ENCODE measurements around the gene TRIM7.

The TRIM7 gene

GRCh38 chr5:181195249-181195761 lies 9.7 kb downstream of the TRIM7 start:
- H3K27me3 Mint-ChIP-seq = peaks cover 4% of the 10 kb centered on the region
- no peak for ATAC-seq

GRCh38 chr5:181194489-181195248 lies 10.3 kb downstream of the TRIM7 start:
- Mint-ChIP-seq H3K36me3 (ENCODE audit: low read depth) (peaks cover 5% of the 10 kb centered on the region), H3K4me3 (no peak overlapping the region), H3K27me3 (peaks cover 2% of the 10 kb centered on the region), H3K9me3 (no peaks in the 10 kb centered on the region), H3K27ac (no peak overlapping the region), H3K4me1 (peaks cover 32% of the 10 kb centered on the region)
- ATAC-seq = no peak
- no peak for DNase-seq

More at GRCh38 chr5:181195249-181195761, 9.7 kb downstream of the TRIM7 start:
- no peak for DNase-seq
- no peak overlapping the region for H3K27ac Mint-ChIP-seq
- peaks cover 26% of the 10 kb centered on the region for H3K4me1 Mint-ChIP-seq
- H3K36me3 Mint-ChIP-seq (ENCODE audit: low read depth) = peaks cover 5% of the 10 kb centered on the region
- no peaks in the 10 kb centered on the region for H3K9me3 Mint-ChIP-seq
- H3K4me3 Mint-ChIP-seq = no peak overlapping the region

- Mint-ChIP-seq H3K9me3 (no peaks in the 10 kb centered on the region), H3K4me3 (peak overlapping the region; percentile 92), H3K27ac (no peak overlapping the region), H3K36me3 (ENCODE audit: low read depth) (peaks cover 8% of the 10 kb centered on the region), H3K4me1 (peaks cover 39% of the 10 kb centered on the region), H3K27me3 (peaks cover 6% of the 10 kb centered on the region)
- ATAC-seq (no peak), DNase-seq (no peak)
Observed at GRCh38 chr5:181193656-181194055, 11.3 kb downstream of the TRIM7 start.

- H3K36me3 Mint-ChIP-seq (ENCODE audit: low read depth) = peaks cover 13% of the 10 kb centered on the region
- H3K4me1 Mint-ChIP-seq = peaks cover 50% of the 10 kb centered on the region
- H3K9me3 Mint-ChIP-seq = no peaks in the 10 kb centered on the region
- ATAC-seq = no peak
- H3K4me3 Mint-ChIP-seq = peak overlapping the region; percentile 92
- H3K27ac Mint-ChIP-seq = peak overlapping the region; percentile 97
- peaks cover 10% of the 10 kb centered on the region for H3K27me3 Mint-ChIP-seq
- DNase-seq = no peak
Observed at GRCh38 chr5:181192337-181193046, 12.5 kb downstream of the TRIM7 start.

- peaks cover 11% of the 10 kb centered on the region for H3K27me3 Mint-ChIP-seq
Observed at GRCh38 chr5:181191526-181192336, 13.3 kb downstream of the TRIM7 start.

GRCh38 chr5:181190711-181191525 lies 14.1 kb downstream of the TRIM7 start:
- Mint-ChIP-seq H3K4me3 (peak overlapping the region; percentile 92), H3K36me3 (ENCODE audit: low read depth) (peaks cover 13% of the 10 kb centered on the region), H3K27ac (peak overlapping the region; percentile 99), H3K27me3 (peaks cover 11% of the 10 kb centered on the region), H3K9me3 (no peaks in the 10 kb centered on the region), H3K4me1 (peaks cover 57% of the 10 kb centered on the region)
- ATAC-seq = no peak
- peak; percentile 60 for DNase-seq

More at GRCh38 chr5:181191526-181192336, 13.3 kb downstream of the TRIM7 start:
- ATAC-seq (peak; percentile 45), DNase-seq (peak; percentile 94)
- H3K36me3 Mint-ChIP-seq (ENCODE audit: low read depth) = peaks cover 13% of the 10 kb centered on the region
- peak overlapping the region; percentile 97 for H3K27ac Mint-ChIP-seq
- no peaks in the 10 kb centered on the region for H3K9me3 Mint-ChIP-seq
- H3K4me1 Mint-ChIP-seq = peaks cover 55% of the 10 kb centered on the region
- H3K4me3 Mint-ChIP-seq = peak overlapping the region; percentile 92

GRCh38 chr5:181189962-181190710 lies 14.9 kb downstream of the TRIM7 start:
- peaks cover 57% of the 10 kb centered on the region for H3K4me1 Mint-ChIP-seq
- peaks cover 11% of the 10 kb centered on the region for H3K27me3 Mint-ChIP-seq
- peaks cover 13% of the 10 kb centered on the region for H3K36me3 Mint-ChIP-seq (ENCODE audit: low read depth)
- no peak for ATAC-seq
- peak; percentile 48 for DNase-seq
- H3K27ac Mint-ChIP-seq = peak overlapping the region; percentile 99
- no peaks in the 10 kb centered on the region for H3K9me3 Mint-ChIP-seq
- H3K4me3 Mint-ChIP-seq = peak overlapping the region; percentile 92

- ATAC-seq (peak; percentile 6), DNase-seq (peak; percentile 67)
- Mint-ChIP-seq H3K27ac (peak overlapping the region; percentile 99), H3K36me3 (ENCODE audit: low read depth) (peaks cover 13% of the 10 kb centered on the region), H3K4me1 (peaks cover 62% of the 10 kb centered on the region), H3K4me3 (peak overlapping the region; percentile 92), H3K27me3 (peaks cover 11% of the 10 kb centered on the region), H3K9me3 (no peaks in the 10 kb centered on the region)
Observed at GRCh38 chr5:181189363-181189961, 15.5 kb downstream of the TRIM7 start.

GRCh38 chr5:181188700-181189362 lies 16.2 kb downstream of the TRIM7 start:
- DNase-seq (peak; percentile 83), ATAC-seq (peak; percentile 2)
- H3K27me3 Mint-ChIP-seq = peaks cover 11% of the 10 kb centered on the region
- peaks cover 13% of the 10 kb centered on the region for H3K36me3 Mint-ChIP-seq (ENCODE audit: low read depth)
- peaks cover 67% of the 10 kb centered on the region for H3K4me1 Mint-ChIP-seq
- peak overlapping the region; percentile 92 for H3K4me3 Mint-ChIP-seq
- peak overlapping the region; percentile 99 for H3K27ac Mint-ChIP-seq
- no peaks in the 10 kb centered on the region for H3K9me3 Mint-ChIP-seq

GRCh38 chr5:181187500-181188213 lies 17.3 kb downstream of the TRIM7 start:
- Mint-ChIP-seq H3K27me3 (peaks cover 14% of the 10 kb centered on the region), H3K27ac (peak overlapping the region; percentile 99), H3K4me1 (peaks cover 62% of the 10 kb centered on the region), H3K9me3 (no peaks in the 10 kb centered on the region), H3K36me3 (ENCODE audit: low read depth) (peaks cover 11% of the 10 kb centered on the region), H3K4me3 (peak overlapping the region; percentile 92)
- ATAC-seq (peak; percentile 7), DNase-seq (peak; percentile 78)

- Mint-ChIP-seq H3K27me3 (peaks cover 16% of the 10 kb centered on the region), H3K4me1 (peaks cover 61% of the 10 kb centered on the region), H3K27ac (peak overlapping the region; percentile 99), H3K36me3 (ENCODE audit: low read depth) (peaks cover 11% of the 10 kb centered on the region), H3K9me3 (no peaks in the 10 kb centered on the region), H3K4me3 (peak overlapping the region; percentile 92)
- ATAC-seq (no peak), DNase-seq (no peak)
Observed at GRCh38 chr5:181186986-181187499, 18.0 kb downstream of the TRIM7 start.

- peaks cover 55% of the 10 kb centered on the region for H3K4me1 Mint-ChIP-seq
- H3K27ac Mint-ChIP-seq = no peak overlapping the region
- H3K4me3 Mint-ChIP-seq = no peak overlapping the region
- peaks cover 20% of the 10 kb centered on the region for H3K27me3 Mint-ChIP-seq
- peaks cover 8% of the 10 kb centered on the region for H3K36me3 Mint-ChIP-seq (ENCODE audit: low read depth)
- ATAC-seq = no peak
- no peak for DNase-seq
- H3K9me3 Mint-ChIP-seq = no peaks in the 10 kb centered on the region
Observed at GRCh38 chr5:181186022-181186421, 19.0 kb downstream of the TRIM7 start.
